CD4-positive, alpha-beta memory T cell (primary cell): Measurements from ENCODE around the gene TRAF7. TPM values are rescaled to one million over a fixed set of nuclear protein-coding genes. Genes with fewer than 3 reads are reported as not detected.

ENCODE experiments used
- CTCF ChIA-PET: fragments of 350-600 bp; sonication (Branson Sonifier 250); formaldehyde crosslinking; loops from one replicate; lab custom pipeline; 2021; ENCODE audit warnings: inconsistent platforms; ENCODE audit not compliant: partially characterized antibody; lab: Charles Lee
- POLR2A ChIA-PET: fragments of 350-600 bp; sonication (Branson Sonifier 250); formaldehyde crosslinking; loops from one replicate; lab custom pipeline; 2021; ENCODE audit not compliant: partially characterized antibody; lab: Charles Lee
- DNase-seq, 5 donors: peaks; one replicate each; pipeline versions ENCODE4 v3.0.0 to v3.0.0-alpha.2; 2020 to 2022; ENCODE audit warnings: mixed read lengths in 1 of 5
- H3K27ac ChIP-seq: one replicate; pipeline ENCODE4 v1.7.0; 2013; ENCODE audit warnings: low read depth, low read length
- H3K27me3 ChIP-seq: 2 replicates; pipeline ENCODE4 v1.7.0; 2013; ENCODE audit warnings: mild to moderate bottlenecking, low read length, moderate library complexity; ENCODE audit not compliant: insufficient read depth
- H3K36me3 ChIP-seq: 2 replicates; pipeline ENCODE4 v1.7.0; 2013; ENCODE audit warnings: mild to moderate bottlenecking, low read length, moderate library complexity; ENCODE audit not compliant: insufficient read depth
- H3K4me1 ChIP-seq: 2 replicates; pipeline ENCODE4 v1.7.0; 2013; ENCODE audit warnings: mild to moderate bottlenecking, low read length, moderate library complexity; ENCODE audit not compliant: insufficient read depth
- H3K4me3 ChIP-seq, 2 donors: one replicate each; pipeline ENCODE4 v1.7.0; 2013; ENCODE audit warnings: low read length in 2 of 2, mild to moderate bottlenecking in 1 of 2
- H3K9me3 ChIP-seq, 2 donors: one replicate each; pipeline ENCODE4 v1.7.0; 2013; ENCODE audit warnings: low read length in 2 of 2, control low read depth in 1 of 2; ENCODE audit not compliant: control insufficient read depth in 1 of 2
- H3K27ac Mint-ChIP-seq, 7 donors: one replicate each; pipeline ENCODE4 v1.8.0; 2020 to 2021; ENCODE audit warnings: mixed read lengths in 7 of 7, mild to moderate bottlenecking in 6 of 7, inconsistent platforms in 3 of 7, moderate library complexity in 3 of 7
- H3K27me3 Mint-ChIP-seq, 2 donors: one replicate each; pipeline ENCODE4 v1.8.0; 2020 to 2021; ENCODE audit warnings: mixed read lengths in 2 of 2
- H3K36me3 Mint-ChIP-seq, 2 donors: one replicate each; pipeline ENCODE4 v1.8.0; 2020 to 2021; ENCODE audit warnings: mixed read lengths in 2 of 2, inconsistent platforms in 1 of 2, mild to moderate bottlenecking in 1 of 2
- H3K4me1 Mint-ChIP-seq, 4 donors: one replicate each; pipeline ENCODE4 v1.8.0; 2020 to 2021; ENCODE audit warnings: mixed read lengths in 4 of 4, mild to moderate bottlenecking in 1 of 4
- H3K4me3 Mint-ChIP-seq, 8 donors: one replicate each; pipeline ENCODE4 v1.8.0; 2020 to 2021; ENCODE audit warnings: mixed read lengths in 8 of 8, mild to moderate bottlenecking in 7 of 8, moderate library complexity in 6 of 8, inconsistent platforms in 3 of 8
- H3K9me3 Mint-ChIP-seq, 8 donors: one replicate each; pipeline ENCODE4 v1.8.0; 2020 to 2021; ENCODE audit warnings: mixed read lengths in 8 of 8, mild to moderate bottlenecking in 5 of 8, inconsistent platforms in 3 of 8, moderate library complexity in 1 of 8
- intact Hi-C: fragments of 100-400 bp; cut with micrococcal nuclease; formaldehyde crosslinking; loops from one replicate; pipeline ENCODE4 v1.15.1; 2023
- polyA plus RNA-seq, 2 donors: library from polyadenylated mRNA; unstranded; fragments of 300-500 nt; fragmentation: Illumina TruSeq; gene quantifications; one replicate each; pipeline ENCODE4 v1.2.3, GENCODE V29; 2021
- total RNA-seq, 2 experiments: library from RNA; stranded (reverse); gene quantifications; one replicate each; pipeline ENCODE4 v1.2.3, GENCODE V29; 2021

Gene TRAF7
- total and polyA plus RNA-seq, 4 experiments from 2014 or later = 1.9 to 41.9 (median 24.9) TPM

GRCh38 chr16:2211923-2212347, 56.4 kb downstream of the TRAF7 start:
- CTCF ChIA-PET = no interaction called here
- DNase-seq = no peak
- peaks cover 12 to 36% (median 23%) of the 10 kb centered on the region in 4 donors for H3K4me1 Mint-ChIP-seq
- H3K4me1 ChIP-seq = peaks cover 27% of the 10 kb centered on the region
- H3K4me3 Mint-ChIP-seq = peak overlapping the region in 3 of 8 donors; percentile 48 to 63 (median 57)
- no peaks in the 10 kb centered on the region for H3K27me3 ChIP-seq
- peak overlapping the region in 2 of 7 donors; percentile 10 to 67 for H3K27ac Mint-ChIP-seq
- peaks cover 19% of the 10 kb centered on the region for H3K36me3 ChIP-seq
- no peak overlapping the region for H3K4me3 ChIP-seq
- intact Hi-C loops = no loop called here
- H3K9me3 Mint-ChIP-seq = no peaks in the 10 kb centered on the region
- H3K27me3 Mint-ChIP-seq = no peaks in the 10 kb centered on the region
- peaks cover 6 to 22% of the 10 kb centered on the region in 2 donors for H3K36me3 Mint-ChIP-seq
- POLR2A ChIA-PET = interaction anchor here (0.7 to 1.0 kb wide), 2 partner anchors 240 to 325 kb away, joined by 3 to 4 read pairs; partner anchors contain the start of genes PDPK1 and TBL3
- H3K9me3 ChIP-seq = no peaks in the 10 kb centered on the region
- no peak overlapping the region for H3K27ac ChIP-seq

DNA sequence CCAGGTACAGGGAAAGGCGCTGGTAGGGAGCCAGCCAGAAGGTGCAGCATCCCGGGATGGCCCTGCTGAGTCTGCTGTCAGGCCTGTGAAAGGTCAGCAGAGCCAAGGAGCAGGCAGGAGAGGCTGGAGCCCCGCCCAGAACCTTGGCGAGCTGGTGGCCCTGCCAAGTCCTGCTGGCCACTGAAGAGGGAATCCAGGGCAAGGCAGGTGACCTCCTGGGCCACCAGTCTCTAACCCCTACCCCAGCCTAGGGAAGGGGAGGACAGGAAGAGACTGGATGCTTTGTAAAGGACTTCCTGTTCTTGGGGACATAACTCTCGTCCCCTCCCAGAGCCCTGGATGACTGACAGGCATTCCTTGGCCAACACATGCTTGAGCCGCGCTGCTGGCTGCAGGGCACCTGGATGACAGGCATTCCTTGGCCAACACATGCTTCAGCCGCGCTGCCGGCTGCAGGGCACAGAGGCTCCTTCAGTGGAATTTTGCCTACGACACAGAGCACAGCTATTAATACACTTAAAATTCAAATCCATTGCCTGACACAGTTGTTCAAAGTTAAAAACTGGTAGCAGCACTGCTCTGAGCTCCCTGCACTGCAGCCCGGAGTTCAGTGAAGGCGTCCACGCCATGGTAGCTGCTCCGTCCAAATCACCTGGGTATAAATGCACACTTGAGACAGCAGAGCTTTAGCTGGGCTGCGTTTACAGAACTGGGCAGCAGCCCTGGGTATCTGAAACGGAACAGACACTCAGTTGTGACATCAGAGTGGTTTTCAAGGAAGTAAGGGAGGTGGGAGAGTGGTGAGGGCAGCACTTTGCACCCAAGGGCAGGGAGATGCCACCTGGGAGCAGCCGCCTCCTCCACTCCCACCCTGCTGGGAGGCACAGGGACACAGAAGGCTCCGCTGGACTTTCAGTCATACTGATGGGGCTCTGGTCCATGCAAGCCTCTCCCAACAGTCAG, 57.1 kb downstream of the TRAF7 start:
- Histone ChIP-seq H3K27me3 (no peaks in the 10 kb centered on the region), H3K4me1 (peaks cover 20% of the 10 kb centered on the region), H3K4me3 (no peak overlapping the region), H3K27ac (no peak overlapping the region), H3K9me3 (no peaks in the 10 kb centered on the region), H3K36me3 (peaks cover 16% of the 10 kb centered on the region)
- H3K27me3 Mint-ChIP-seq = no peaks in the 10 kb centered on the region
- intact Hi-C loops = no loop called here
- peak overlapping the region in 3 of 7 donors; percentile 36 to 83 (median 72) for H3K27ac Mint-ChIP-seq
- no peak for DNase-seq
- POLR2A ChIA-PET = interaction anchor here (0.7 to 1.0 kb wide), 2 partner anchors 241 to 325 kb away, joined by 3 to 4 read pairs; partner anchors contain the start of genes PDPK1 and TBL3
- H3K9me3 Mint-ChIP-seq = no peaks in the 10 kb centered on the region
- CTCF ChIA-PET = no interaction called here
- H3K4me1 Mint-ChIP-seq = peaks cover 9 to 30% (median 20%) of the 10 kb centered on the region in 4 donors
- peaks cover 2 to 17% of the 10 kb centered on the region in 2 donors for H3K36me3 Mint-ChIP-seq
- peak overlapping the region; percentile 74 to 80 (median 77) for H3K4me3 Mint-ChIP-seq

DNA sequence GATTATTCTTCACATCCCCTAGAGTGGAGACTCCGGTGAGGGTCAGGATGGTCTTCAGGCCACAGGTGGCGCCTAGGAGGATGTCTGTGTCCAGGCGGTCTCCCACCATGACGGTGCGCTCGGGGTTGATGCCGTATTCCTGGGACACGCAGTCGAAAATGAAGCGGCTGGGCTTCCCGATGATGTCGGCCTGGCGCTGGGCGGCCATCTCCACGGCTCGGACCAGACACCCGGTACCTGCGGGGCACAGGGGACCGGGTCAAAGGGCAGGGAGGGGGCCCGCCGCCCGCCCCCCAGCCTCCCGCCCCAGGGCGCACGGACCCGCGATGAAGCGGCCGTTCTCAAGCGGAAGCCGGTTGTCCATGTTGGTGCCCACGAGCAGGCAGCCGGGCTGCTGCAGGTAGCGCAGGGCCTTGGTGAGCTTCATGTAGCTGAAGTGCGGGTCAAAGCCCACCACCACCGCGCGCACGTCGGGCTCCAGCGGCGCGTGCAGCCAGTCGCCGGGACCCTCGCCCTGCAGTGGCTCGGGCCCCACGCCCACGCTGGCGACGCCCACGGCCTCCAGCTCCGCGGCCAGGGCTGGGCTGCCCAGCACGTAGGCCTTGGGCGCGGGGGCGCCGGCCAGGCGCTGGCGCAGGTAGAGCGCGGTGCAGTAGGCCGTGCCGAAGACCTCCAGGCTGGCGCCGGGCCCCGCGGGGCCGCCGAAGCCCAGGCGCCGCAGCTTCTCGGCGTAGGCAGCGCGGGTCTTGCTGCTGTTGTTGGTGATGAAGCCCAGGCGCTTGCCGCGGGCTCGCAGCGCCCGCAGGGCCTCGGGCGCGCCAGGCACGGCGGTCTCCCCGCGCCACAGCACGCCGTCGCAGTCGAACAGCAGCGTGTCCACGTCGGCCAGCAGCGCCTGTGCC, 58.5 kb downstream of the TRAF7 start:
- no peak for DNase-seq
- ChIA-PET POLR2A (interaction anchor here (0.6 to 3.3 kb wide), 19 partner anchors 8 to 403 kb away, joined by 3 to 48 read pairs (median 5); partner anchors contain the start of genes ATP6V0C, E4F1, ECI1 and MLST8), CTCF (interaction anchor here (0.9 to 1.4 kb wide), 2 partner anchors 9 to 59 kb away, joined by 3 to 4 read pairs; partner anchors contain the start of genes E4F1 and TRAF7)
- H3K4me3 ChIP-seq = peak overlapping the region in 1 of 2 donors; percentile 51
- peak overlapping the region in 4 of 7 donors; percentile 13 to 83 (median 28) for H3K27ac Mint-ChIP-seq
- peak overlapping the region; percentile 55 for H3K27ac ChIP-seq
- peaks cover 9% of the 10 kb centered on the region for H3K36me3 ChIP-seq
- H3K9me3 Mint-ChIP-seq = no peaks in the 10 kb centered on the region
- H3K27me3 Mint-ChIP-seq = no peaks in the 10 kb centered on the region
- peaks cover 8 to 27% (median 17%) of the 10 kb centered on the region in 4 donors for H3K4me1 Mint-ChIP-seq
- peaks cover 20% of the 10 kb centered on the region for H3K4me1 ChIP-seq
- H3K36me3 Mint-ChIP-seq = peaks cover 0 to 10% of the 10 kb centered on the region in 2 donors
- H3K27me3 ChIP-seq = no peaks in the 10 kb centered on the region
- intact Hi-C loops = loop anchor here (2.0 kb wide), 3 partner anchors 37 to 59 kb away; partner anchors contain the start of genes ECI1, RNPS1 and TRAF7
- H3K9me3 ChIP-seq = no peaks in the 10 kb centered on the region
- peak overlapping the region; percentile 74 to 80 (median 77) for H3K4me3 Mint-ChIP-seq

DNA sequence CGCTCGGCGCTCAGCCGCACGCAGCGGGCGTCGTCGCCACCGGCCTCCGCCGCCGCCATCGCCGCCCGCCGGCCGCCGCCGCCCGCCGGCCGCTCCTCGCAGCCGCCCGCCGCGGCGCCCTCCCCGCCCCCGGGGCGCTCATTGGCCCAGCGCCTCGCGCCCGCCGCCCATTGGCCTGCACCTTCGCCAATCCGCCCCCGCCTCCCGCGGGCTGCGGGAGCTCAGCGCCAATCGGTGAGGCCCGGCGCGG, 59.1 kb downstream of the TRAF7 start, which contains the start of gene PGP:
PGP (minus strand) TSS at position 122 of the 250 bp plus-strand sequence; CDS start at position 59, 63 bp downstream.
- H3K4me3 ChIP-seq = peak within 1 kb of the TSS; percentile 65 to 92
- DNase-seq = no peak
- intact Hi-C loops = loop anchor here (2.0 kb wide), 3 partner anchors 36 to 60 kb away; partner anchors contain the start of genes ECI1, RNPS1 and TRAF7
- Mint-ChIP-seq H3K27me3 (no peaks in the 10 kb centered on the region), H3K36me3 (peaks cover 0 to 8% of the 10 kb centered on the region in 2 donors), H3K4me1 (peaks cover 8 to 27% (median 17%) of the 10 kb centered on the region in 4 donors), H3K27ac (peak within 1 kb of the TSS; percentile 64 to 93 (median 89)), H3K4me3 (peak within 1 kb of the TSS; percentile 81 to 89 (median 86)), H3K9me3 (no peaks in the 10 kb centered on the region)
- H3K4me1 ChIP-seq = peaks cover 20% of the 10 kb centered on the region
- ChIA-PET POLR2A (interaction anchor here (0.6 to 3.3 kb wide), 19 partner anchors 9 to 404 kb away, joined by 3 to 48 read pairs (median 5); partner anchors contain the start of genes ATP6V0C, E4F1, ECI1 and MLST8), CTCF (interaction anchor here (0.6 to 1.4 kb wide), 3 partner anchors 8 to 60 kb away, joined by 3 to 4 read pairs (median 3); partner anchors contain the start of genes E4F1 and TRAF7)
- H3K27me3 ChIP-seq = no peaks in the 10 kb centered on the region
- peak within 1 kb of the TSS; percentile 83 for H3K27ac ChIP-seq
- no peaks in the 10 kb centered on the region for H3K9me3 ChIP-seq
- H3K36me3 ChIP-seq = peaks cover 9% of the 10 kb centered on the region

- H3K27me3 ChIP-seq = no peaks in the 10 kb centered on the region
- H3K9me3 ChIP-seq = no peaks in the 10 kb centered on the region
- H3K36me3 Mint-ChIP-seq = peaks cover 0 to 6% of the 10 kb centered on the region in 2 donors
- H3K4me1 Mint-ChIP-seq = peaks cover 8 to 27% (median 17%) of the 10 kb centered on the region in 4 donors
- peak overlapping the region in 7 of 8 donors; percentile 51 to 89 (median 58) for H3K4me3 Mint-ChIP-seq
- intact Hi-C loops = no loop called here
- ChIA-PET CTCF (interaction anchor here (1.8 kb wide), 1 partner anchor 22 kb away, joined by 8 read pairs; no protein-coding TSS in a partner anchor), POLR2A (interaction anchor here (0.9 to 3.3 kb wide), 5 partner anchors 10 to 61 kb away, joined by 3 to 48 read pairs (median 25); partner anchors contain the start of genes DNASE1L2, ECI1, MLST8 and TRAF7)
- H3K27me3 Mint-ChIP-seq = no peaks in the 10 kb centered on the region
- H3K36me3 ChIP-seq = peaks cover 9% of the 10 kb centered on the region
- peak overlapping the region in 2 of 7 donors; percentile 67 to 81 for H3K27ac Mint-ChIP-seq
- no peak overlapping the region for H3K4me3 ChIP-seq
- DNase-seq = peak in 1 of 5 donors; percentile 32
- H3K27ac ChIP-seq = no peak overlapping the region
- H3K4me1 ChIP-seq = peaks cover 20% of the 10 kb centered on the region
- no peaks in the 10 kb centered on the region for H3K9me3 Mint-ChIP-seq
Measured at GRCh38 chr16:2216330-2216729, 60.7 kb downstream of the TRAF7 start.
